ENCODE measurements around the gene C1QTNF9B. TPM values are rescaled to one million over a fixed set of nuclear protein-coding genes. Genes with fewer than 3 reads are reported as not detected.
"Not testable (repeated sequence)": the region's sequence is repeated elsewhere in the genome, so short reads cannot be mapped to it uniquely, and the experiment has no call there.

C1QTNF9B gene
- total RNA-seq, result 0.33 TPM in 1 of 2 replicates, not detected in the other
- 0.72 and 0.97 TPM in 2 replicates for polyA plus RNA-seq

DNA sequence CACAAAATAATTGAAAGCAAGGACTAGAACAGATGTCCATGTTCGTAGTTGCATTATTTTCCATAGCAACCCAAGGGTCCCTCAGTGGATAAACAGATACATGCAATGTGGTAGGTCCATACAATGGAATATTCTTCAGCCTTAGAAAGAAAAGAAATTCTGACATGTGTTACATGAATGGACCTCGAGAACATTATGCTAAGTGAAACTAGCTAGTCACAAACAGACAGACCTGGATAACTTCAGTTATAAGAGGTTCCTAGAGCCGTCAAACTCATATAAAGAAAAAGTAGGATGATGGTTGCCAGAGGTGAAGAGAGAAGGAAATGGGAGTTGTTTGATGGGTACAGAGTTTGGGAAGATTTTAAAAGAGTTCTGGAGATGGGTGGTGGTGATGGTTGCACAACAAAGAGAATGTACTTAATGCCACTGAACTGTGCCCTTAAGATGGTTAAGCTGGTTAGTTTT, at the start of gene C1QTNF9B:
TSS of gene C1QTNF9B (minus strand) at position 51 of the 468 bp plus-strand sequence.
- DNase-seq (ENCODE audit: low read depth in 1 of 2, low spot score in 1 of 2); H3K4me1 ChIP-seq (ENCODE audit: low read depth); H3K4me3 ChIP-seq; H3K36me3 ChIP-seq; H3K9me3 ChIP-seq (ENCODE audit: low read depth); H3K27ac ChIP-seq: not testable (repeated sequence)
- peaks cover 21% of the 10 kb centered on the region for H3K27me3 ChIP-seq

DNA sequence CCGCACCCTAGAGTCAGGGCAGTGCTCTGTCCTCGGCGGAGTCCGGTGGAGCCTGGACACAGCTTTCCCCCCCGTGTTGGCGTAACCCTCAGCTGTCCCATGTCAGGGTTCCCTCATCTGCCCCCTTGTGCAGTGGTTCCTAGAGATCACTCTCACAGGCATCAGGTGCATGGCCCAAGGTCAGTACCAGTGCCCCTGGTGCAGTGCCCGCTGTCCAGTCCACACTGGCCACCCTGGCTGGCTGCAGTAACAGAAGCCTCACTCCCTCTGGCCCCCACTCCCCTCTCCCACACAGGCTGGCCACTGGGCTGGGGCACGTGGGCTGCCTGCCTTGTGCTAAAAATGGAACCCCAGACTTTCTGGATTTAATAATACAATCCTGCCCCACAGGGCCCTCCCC, 49.6 kb upstream of the C1QTNF9B start:
- TF ChIP-seq CTCF (IDR thresholded peaks at IDR 0.05; ENCODE audit: low read depth, low read length), result no peak
- Histone ChIP-seq H3K9me3 (ENCODE audit: low read depth) (no peaks in the 10 kb centered on the region), H3K27me3 (no peaks in the 10 kb centered on the region), H3K4me1 (ENCODE audit: low read depth) (no peaks in the 10 kb centered on the region), H3K4me3 (no peak overlapping the region), H3K27ac (no peak overlapping the region), H3K36me3 (no peaks in the 10 kb centered on the region)
- no peak for DNase-seq (ENCODE audit: low read depth in 1 of 2, low spot score in 1 of 2)

DNA sequence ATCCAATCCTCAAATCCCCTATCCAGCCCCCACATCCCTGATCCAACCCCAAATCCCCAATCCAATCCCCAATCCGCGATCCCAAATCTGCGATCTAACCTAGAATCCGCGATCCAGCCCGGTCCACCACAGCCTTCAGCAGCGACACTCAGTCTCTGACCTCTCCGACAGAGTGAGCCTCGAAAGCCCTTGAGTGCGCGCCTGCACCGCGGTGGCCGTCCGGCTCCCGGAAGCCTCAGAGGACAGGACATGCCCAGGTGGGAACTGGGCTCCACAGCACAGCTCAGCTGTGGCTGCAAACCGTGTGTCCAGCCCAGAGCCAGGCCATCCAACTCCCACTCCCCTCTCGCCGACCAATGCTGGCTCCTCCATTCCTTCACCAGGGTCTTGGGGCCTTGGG, 48.8 kb upstream of the C1QTNF9B start:
- DNase-seq (ENCODE audit: low read depth in 1 of 2, low spot score in 1 of 2), result no peak

GRCh38 chr13:23945612-23946011, 48.3 kb upstream of the C1QTNF9B start:
- no peaks in the 10 kb centered on the region for H3K27me3 ChIP-seq
- H3K27ac ChIP-seq, result no peak overlapping the region
- no peak overlapping the region for H3K4me3 ChIP-seq
- H3K9me3 ChIP-seq (ENCODE audit: low read depth), result no peaks in the 10 kb centered on the region
- DNase-seq (ENCODE audit: low read depth in 1 of 2, low spot score in 1 of 2), result no peak
- TF ChIP-seq CTCF (IDR thresholded peaks at IDR 0.05; ENCODE audit: low read depth, low read length), result no peak
- no peaks in the 10 kb centered on the region for H3K4me1 ChIP-seq (ENCODE audit: low read depth)
- no peaks in the 10 kb centered on the region for H3K36me3 ChIP-seq

More for the DNA sequence above, 48.8 kb upstream of the C1QTNF9B start:
- Histone ChIP-seq H3K27me3 (no peaks in the 10 kb centered on the region), H3K4me3 (no peak overlapping the region), H3K36me3 (no peaks in the 10 kb centered on the region), H3K4me1 (ENCODE audit: low read depth) (no peaks in the 10 kb centered on the region), H3K27ac (no peak overlapping the region), H3K9me3 (ENCODE audit: low read depth) (no peaks in the 10 kb centered on the region)
- TF ChIP-seq CTCF (IDR thresholded peaks at IDR 0.05; ENCODE audit: low read depth, low read length), result no peak

GRCh38 chr13:23941211-23941610, 43.9 kb upstream of the C1QTNF9B start:
- no peak for DNase-seq (ENCODE audit: low read depth in 1 of 2, low spot score in 1 of 2)
- Histone ChIP-seq H3K4me3 (no peak overlapping the region), H3K27ac (no peak overlapping the region), H3K27me3 (no peaks in the 10 kb centered on the region), H3K36me3 (no peaks in the 10 kb centered on the region), H3K4me1 (ENCODE audit: low read depth) (no peaks in the 10 kb centered on the region), H3K9me3 (ENCODE audit: low read depth) (no peaks in the 10 kb centered on the region)
- no peak for TF ChIP-seq CTCF (IDR thresholded peaks at IDR 0.05; ENCODE audit: low read depth, low read length)

DNA sequence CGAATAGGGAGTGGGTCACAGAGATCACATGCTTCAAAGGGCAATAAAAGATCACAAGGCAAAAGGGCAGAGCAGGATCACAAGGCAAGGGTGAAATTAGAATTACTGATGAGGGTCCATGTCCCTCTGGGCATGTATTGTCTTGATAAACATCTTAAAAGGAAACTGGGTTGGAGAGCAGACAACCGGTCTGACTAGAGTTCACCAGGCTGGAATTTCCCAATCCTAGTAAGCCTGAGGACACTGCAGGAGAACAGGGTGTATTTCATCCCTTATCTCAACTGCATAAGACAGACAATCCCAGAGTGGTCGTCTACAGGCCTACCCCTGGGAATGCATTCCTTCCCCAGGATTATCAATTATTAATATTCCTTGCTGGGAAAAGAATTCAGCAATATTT, 42.4 kb upstream of the C1QTNF9B start:
- not testable (repeated sequence) for H3K4me3 ChIP-seq; H3K4me1 ChIP-seq (ENCODE audit: low read depth); H3K27me3 ChIP-seq; H3K27ac ChIP-seq; H3K9me3 ChIP-seq (ENCODE audit: low read depth); H3K36me3 ChIP-seq; DNase-seq (ENCODE audit: low read depth in 1 of 2, low spot score in 1 of 2)

DNA sequence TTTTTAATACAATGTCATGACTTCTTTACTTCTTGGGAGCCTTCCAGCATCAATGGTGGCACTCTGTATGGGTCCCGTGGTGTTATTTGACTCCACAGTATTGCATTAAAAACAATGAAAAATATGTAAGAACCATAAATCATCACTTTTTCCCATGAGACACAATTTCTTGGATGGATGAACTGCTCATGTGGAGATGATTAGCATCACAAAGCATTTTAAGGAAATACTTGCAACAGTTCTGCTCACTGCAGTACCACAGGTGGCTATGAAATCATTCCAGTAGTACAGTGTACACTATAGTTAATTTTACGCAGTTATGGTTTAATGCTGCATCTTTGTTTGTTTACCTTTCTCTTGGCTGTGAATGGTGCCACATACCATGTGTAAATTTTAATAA, 37.2 kb upstream of the C1QTNF9B start:
- DNase-seq (ENCODE audit: low read depth in 1 of 2, low spot score in 1 of 2), result no peak
- no peak for TF ChIP-seq CTCF (IDR thresholded peaks at IDR 0.05; ENCODE audit: low read depth, low read length)
- no peaks in the 10 kb centered on the region for H3K36me3 ChIP-seq
- H3K9me3 ChIP-seq (ENCODE audit: low read depth), result no peaks in the 10 kb centered on the region
- no peak overlapping the region for H3K4me3 ChIP-seq
- H3K27ac ChIP-seq, result no peak overlapping the region
- no peaks in the 10 kb centered on the region for H3K27me3 ChIP-seq
- no peaks in the 10 kb centered on the region for H3K4me1 ChIP-seq (ENCODE audit: low read depth)

All from cardiac muscle cell (in vitro differentiated cells and primary cell).